HG03439 (cell line): ENCODE results near the gene SLCO4A1.

ENCODE experiments used
- ATAC-seq: cut with Tn5 transposase; IDR thresholded peaks from one replicate; pipeline ENCODE4 v1.9.1; 2021; ENCODE audit warnings: mild to moderate bottlenecking, moderate library complexity; ENCODE audit not compliant: unreplicated experiment

The SLCO4A1 gene

GRCh38 chr20:62636446-62636845 lies 5.9 kb upstream of the SLCO4A1 start:
- ATAC-seq, result no peak

DNA sequence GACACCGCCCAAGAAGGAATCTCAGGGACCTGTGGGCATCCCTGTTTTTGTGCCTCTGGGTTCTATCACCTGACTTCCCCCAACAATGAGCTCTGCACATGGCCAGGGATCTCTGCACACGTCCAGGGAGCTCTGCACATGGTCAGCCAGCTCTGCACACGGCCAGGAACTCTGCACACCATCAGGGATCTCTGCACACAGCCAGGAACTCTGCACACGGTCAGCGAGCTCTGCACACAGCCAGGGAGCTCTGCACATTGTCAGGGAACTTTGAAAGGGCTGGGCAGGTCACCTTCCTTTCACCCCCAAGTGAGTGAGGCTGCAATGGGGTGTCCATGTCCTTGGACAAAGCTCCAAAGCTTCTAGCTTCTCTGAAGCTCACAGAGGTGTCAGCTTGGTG lies 5.2 kb upstream of the SLCO4A1 start:
- ATAC-seq, result no peak

DNA sequence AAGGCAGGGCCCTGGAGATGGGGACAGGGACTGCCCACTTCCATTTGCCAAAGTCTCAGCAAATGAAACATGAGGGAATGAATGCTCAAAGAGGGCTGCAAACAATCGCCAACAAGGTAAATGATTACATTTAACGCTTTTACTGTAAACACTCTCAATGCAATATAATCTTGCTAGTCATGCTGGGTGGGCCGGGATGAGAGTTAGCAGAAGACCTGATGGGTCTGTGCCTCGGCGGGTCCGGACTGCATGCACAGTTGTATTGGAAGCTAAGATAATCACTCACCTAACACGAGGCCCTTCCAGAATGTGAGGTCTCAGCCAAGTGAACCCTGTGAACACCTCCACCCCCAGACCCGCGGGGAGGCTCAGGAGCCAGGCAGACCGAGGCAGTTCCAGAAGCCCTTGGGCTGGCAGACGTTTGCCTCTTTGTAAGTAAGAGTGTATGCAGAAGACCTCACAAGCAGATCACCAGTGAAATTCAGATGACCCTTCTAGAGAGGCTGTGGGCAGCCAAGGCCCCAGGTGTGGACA lies 4.7 kb upstream of the SLCO4A1 start:
- no peak for ATAC-seq

- ATAC-seq, result no peak
Measured at GRCh38 chr20:62638055-62638570, 4.2 kb upstream of the SLCO4A1 start.

GRCh38 chr20:62638679-62639406 lies 3.5 kb upstream of the SLCO4A1 start:
- no peak for ATAC-seq

GRCh38 chr20:62639765-62640164 lies 2.5 kb upstream of the SLCO4A1 start:
- ATAC-seq, result no peak

DNA sequence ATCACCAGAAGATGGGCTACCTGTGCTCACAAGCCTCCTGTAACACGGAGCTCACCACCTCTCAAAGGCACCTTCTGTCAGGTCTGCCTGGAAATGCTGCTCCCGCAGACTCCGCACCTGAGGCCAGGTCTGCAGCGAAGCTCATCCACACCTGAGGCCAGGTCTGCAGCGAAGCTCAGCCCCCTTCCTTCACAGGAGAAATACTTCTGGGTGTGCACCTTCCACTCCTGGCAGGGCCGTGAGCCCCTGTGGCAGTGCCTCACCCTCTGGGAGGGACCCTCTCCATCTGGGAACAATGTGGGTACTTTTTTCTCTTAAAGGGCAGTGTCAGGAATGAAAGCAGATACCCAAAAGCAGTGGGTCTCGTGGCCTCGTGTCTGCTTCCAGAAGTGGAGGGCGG lies 1.4 kb upstream of the SLCO4A1 start:
- ATAC-seq, result no peak

DNA sequence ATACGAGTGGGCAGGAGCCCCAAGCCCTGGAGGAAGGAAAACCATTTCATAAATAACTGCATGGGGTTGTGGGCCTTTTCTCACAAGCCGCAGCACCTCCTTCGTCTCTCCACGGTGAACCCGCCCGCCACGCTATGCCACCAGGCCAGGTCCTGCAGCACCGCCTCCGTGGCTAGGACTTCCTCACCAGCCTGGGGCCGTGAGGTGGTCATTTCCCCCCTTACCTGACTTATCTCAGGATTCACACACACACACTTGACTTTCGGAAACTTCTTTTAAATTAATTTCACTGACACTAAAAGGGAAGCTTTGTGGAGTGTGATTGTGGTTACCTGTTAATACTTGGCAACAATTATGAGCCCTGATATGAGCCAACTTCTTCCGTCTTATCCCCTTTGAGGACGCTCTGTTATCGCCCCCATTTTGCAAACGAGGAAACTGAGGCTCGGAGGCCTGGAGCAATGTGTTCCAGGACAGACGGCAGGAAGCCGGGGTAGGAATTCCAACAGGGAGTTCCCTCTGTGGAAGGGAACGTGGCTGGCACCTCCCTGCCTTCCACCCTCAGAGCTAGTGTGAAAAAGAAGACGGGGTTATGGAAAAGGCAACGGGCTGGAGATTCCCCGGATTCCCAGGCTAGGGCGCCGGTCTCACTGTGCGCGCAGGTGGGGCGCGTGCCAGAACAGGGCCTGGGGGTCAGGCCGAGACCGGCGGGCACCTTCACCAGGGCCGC lies 817 bp upstream of the SLCO4A1 start:
- no peak for ATAC-seq

DNA sequence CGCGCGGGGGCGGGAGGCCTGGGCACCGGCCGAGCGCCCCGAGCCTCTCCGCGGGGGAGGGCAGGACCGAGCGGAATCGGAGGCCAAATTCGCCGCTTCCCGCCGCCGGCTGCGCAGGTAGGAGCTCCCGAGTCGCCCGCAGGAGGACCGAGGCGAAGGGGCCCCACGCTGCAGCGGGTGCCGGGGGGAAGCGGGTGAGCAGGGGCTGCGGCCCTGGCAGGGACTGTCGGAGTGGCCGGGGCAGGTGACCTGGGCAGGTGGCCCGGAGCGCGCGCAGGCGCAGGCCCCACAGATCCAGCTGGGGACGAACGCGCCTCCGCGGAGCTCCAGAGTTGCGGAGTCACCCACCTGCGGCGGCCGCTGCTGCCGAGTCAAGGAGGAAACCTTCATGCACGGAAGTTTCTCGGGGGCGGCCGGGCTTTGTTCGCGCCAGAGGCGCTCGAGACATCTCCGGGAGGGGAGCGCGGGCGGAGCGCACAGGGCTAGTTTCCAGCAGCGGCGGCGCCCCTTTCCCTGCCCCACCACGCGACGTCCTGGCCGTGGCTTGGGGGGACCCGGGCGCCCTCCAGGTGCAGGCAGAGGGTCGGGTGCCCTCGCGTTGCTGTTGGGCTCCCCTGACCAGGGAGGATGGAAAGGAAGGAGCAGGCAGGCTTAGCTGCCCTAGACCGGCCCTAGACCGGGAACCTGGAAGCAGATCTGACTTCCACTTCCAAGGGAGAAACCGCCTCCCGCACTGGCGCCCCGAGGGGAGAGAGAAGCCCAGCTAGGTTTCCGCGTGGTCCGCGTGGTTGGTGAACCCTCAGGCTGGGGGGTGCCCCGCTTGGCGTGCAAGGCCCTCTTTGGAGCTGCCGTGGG lies 590 bp downstream of the SLCO4A1 start:
- ATAC-seq, result peak; percentile 34

DNA sequence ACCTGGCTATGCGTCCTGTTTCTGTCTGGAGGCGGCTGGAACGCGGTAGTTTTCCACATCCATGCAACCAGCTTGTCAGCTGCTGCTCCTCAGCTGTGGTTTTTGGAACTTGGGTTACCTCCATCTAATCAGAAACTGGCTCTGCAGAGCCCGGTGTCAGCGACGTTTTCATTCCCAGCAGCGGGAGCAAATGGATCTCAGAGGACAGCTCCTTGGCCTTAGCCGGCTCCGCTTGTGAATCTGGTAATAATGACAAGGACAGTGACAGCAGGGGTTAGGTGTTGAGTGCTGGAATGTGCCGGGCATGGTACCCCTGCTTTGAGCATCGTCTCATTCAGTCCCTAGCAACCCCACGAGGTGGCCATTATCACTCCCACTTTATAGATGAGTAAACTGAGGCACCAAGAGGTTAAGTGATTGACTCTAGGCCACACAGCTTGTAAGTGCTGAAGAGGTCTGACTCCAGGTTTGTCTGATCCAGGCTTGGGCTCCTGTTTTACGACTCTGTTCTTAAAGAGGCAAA lies 1.3 kb downstream of the SLCO4A1 start:
- ATAC-seq, result no peak

DNA sequence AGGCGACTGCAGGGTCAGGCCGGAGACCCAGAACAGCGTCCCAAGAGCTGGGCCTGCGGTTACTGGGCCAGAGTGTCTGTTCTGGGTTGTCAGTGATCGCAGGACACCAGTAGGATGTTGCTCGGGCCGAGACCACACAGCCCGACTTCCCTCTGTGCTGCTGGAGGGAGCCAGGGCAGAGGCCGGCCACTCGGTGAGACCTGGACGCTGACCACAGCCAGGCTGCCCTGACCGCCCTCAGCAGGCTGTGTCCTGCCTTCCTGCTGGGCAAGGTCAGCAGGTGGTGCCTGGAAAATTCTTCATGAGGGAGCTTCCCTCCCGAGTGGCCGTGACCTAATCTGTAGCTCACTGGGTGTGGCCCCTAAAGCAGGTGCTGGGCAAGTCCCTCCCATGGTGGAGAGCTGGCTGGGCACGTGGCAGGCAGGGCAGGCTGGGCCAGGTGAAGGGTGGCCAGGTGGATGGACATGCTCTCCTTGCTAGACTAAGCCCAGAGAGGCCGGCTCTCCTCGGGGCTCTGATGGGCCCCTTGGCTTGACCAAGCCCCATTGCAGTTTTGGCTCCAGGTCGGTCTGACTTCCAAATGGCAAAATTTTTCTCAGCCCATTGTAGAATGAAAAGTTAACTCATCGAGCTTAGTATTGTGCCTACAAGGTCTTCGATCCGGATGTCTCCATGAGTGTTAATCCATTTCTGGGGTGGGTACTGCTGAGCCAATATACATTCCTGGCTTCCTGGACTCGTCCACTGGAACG lies 1.9 kb downstream of the SLCO4A1 start:
- no peak for ATAC-seq

- no peak for ATAC-seq
Measured at GRCh38 chr20:62644802-62645496, 2.6 kb downstream of the SLCO4A1 start.

GRCh38 chr20:62645613-62646012 lies 3.3 kb downstream of the SLCO4A1 start:
- ATAC-seq, result no peak

GRCh38 chr20:62646851-62647520 lies 4.7 kb downstream of the SLCO4A1 start:
- no peak for ATAC-seq

- no peak for ATAC-seq
Measured at GRCh38 chr20:62647521-62648317, 5.4 kb downstream of the SLCO4A1 start.

GRCh38 chr20:62648318-62648995 lies 6.2 kb downstream of the SLCO4A1 start:
- no peak for ATAC-seq

- ATAC-seq, result no peak
Measured at GRCh38 chr20:62649140-62649539, 6.8 kb downstream of the SLCO4A1 start.
